ENCODE results near the gene PSME4.
"Not testable (repeated sequence)": the region's sequence is repeated elsewhere in the genome, so short reads cannot be mapped to it uniquely, and the experiment has no call there.

PSME4 gene

GRCh38 chr2:53964987-53965687 is 5.7 kb downstream of the PSME4 start:
- FAIRE-seq, result no peak

GRCh38 chr2:53964257-53964952 is 6.4 kb downstream of the PSME4 start:
- FAIRE-seq, result no peak

- not testable (repeated sequence) for FAIRE-seq
Measured at GRCh38 chr2:53961478-53962216, 9.1 kb downstream of the PSME4 start.

- FAIRE-seq, result no peak
Measured at GRCh38 chr2:53960476-53960875, 10.3 kb downstream of the PSME4 start.

GRCh38 chr2:53958443-53958842 is 12.3 kb downstream of the PSME4 start:
- no peak for FAIRE-seq

GRCh38 chr2:53952519-53952918 is 18.3 kb downstream of the PSME4 start:
- FAIRE-seq, result no peak

GRCh38 chr2:53949457-53949856 is 21.3 kb downstream of the PSME4 start:
- FAIRE-seq, result no peak

GRCh38 chr2:53945538-53945937 is 25.3 kb downstream of the PSME4 start:
- FAIRE-seq, result no peak

GRCh38 chr2:53944542-53944941 is 26.3 kb downstream of the PSME4 start:
- FAIRE-seq, result peak; percentile 19

- no peak for FAIRE-seq
Measured at GRCh38 chr2:53942280-53942679, 28.5 kb downstream of the PSME4 start.

GRCh38 chr2:53941749-53942148 is 29.0 kb downstream of the PSME4 start:
- FAIRE-seq, result no peak

- no peak for FAIRE-seq
Measured at GRCh38 chr2:53939656-53940055, 31.1 kb downstream of the PSME4 start.

- no peak for FAIRE-seq
Measured at GRCh38 chr2:53938904-53939303, 31.9 kb downstream of the PSME4 start.

GRCh38 chr2:53933329-53933728 is 37.5 kb downstream of the PSME4 start:
- no peak for FAIRE-seq

GRCh38 chr2:53926321-53926720 is 44.5 kb downstream of the PSME4 start:
- not testable (repeated sequence) for FAIRE-seq

GRCh38 chr2:53913721-53914120 is 57.1 kb downstream of the PSME4 start:
- FAIRE-seq, result no peak

- peak; percentile 11 for FAIRE-seq
Measured at GRCh38 chr2:53911434-53912189, 59.2 kb downstream of the PSME4 start.

GRCh38 chr2:53907582-53907981 is 63.2 kb downstream of the PSME4 start:
- no peak for FAIRE-seq

- no peak for FAIRE-seq
Measured at GRCh38 chr2:53905396-53905795, 65.4 kb downstream of the PSME4 start.

GRCh38 chr2:53903011-53903410 is 67.8 kb downstream of the PSME4 start:
- FAIRE-seq, result no peak

GRCh38 chr2:53901192-53901591 is 69.6 kb downstream of the PSME4 start:
- no peak for FAIRE-seq

- FAIRE-seq, result no peak
Measured at GRCh38 chr2:53896864-53897263, 73.9 kb downstream of the PSME4 start.

Measured in A204.1 (cell line).